ENCODE data around the gene CLEC9A.

GRCh38 chr12:10111451-10111850, 81.0 kb downstream of the CLEC9A start:
- no peak for TF ChIP-seq ZNF639 (tag by site-specific recombination; IDR thresholded peaks at IDR 0.05)
- no peak for TF ChIP-seq CTCF (tag by site-specific recombination; IDR thresholded peaks at IDR 0.05)
- TF ChIP-seq HOXD13 (CRISPR knock-in tag; IDR thresholded peaks at IDR 0.05; ENCODE audit: borderline replicate concordance): no peak
- no peak for TF ChIP-seq ZNF843 (tag by site-specific recombination; IDR thresholded peaks at IDR 0.05)
- TF ChIP-seq ZNF623 (tag by site-specific recombination; IDR thresholded peaks at IDR 0.05): no peak
- TF ChIP-seq ZFP37 (tag by site-specific recombination; IDR thresholded peaks at IDR 0.05): no peak
- no peak for TF ChIP-seq ZNF670 (tag by site-specific recombination; IDR thresholded peaks at IDR 0.05; ENCODE audit: low read depth)
- no peak for TF ChIP-seq PATZ1 (tag by site-specific recombination; IDR thresholded peaks at IDR 0.05)
- TF ChIP-seq MYNN (tag by site-specific recombination; IDR thresholded peaks at IDR 0.05; ENCODE audit: borderline replicate concordance): no peak

Data from HEK293 (cell line).